SK-N-SH (cell line): Measurements from ENCODE around the gene TAF1B.

ENCODE experiments used
- GABPA ChIP-seq: IDR thresholded peaks from 2 replicates; pipeline ENCODE4 v1.4.0; 2012; ENCODE audit warnings: low read depth, mild to moderate bottlenecking
- MAX ChIP-seq: IDR thresholded peaks from 2 replicates; pipeline ENCODE4 v1.4.0; 2012; ENCODE audit warnings: low read depth
- TAF1 ChIP-seq: IDR thresholded peaks from 2 replicates; pipeline ENCODE4 v1.6.1; 2012; ENCODE audit warnings: low read depth, mild to moderate bottlenecking, low read length, moderate library complexity, borderline replicate concordance
- YY1 ChIP-seq: IDR thresholded peaks from 2 replicates; pipeline ENCODE4 v1.4.0; 2012; ENCODE audit warnings: low read depth, mild to moderate bottlenecking
- TF ChIP-seq, protein P1 (sequence below): fragments of 200-600 bp; sonication (generic); IDR thresholded peaks from 2 replicates; pipeline ENCODE4 v1.6.1; 2017; ENCODE audit warnings: antibody characterized with exemption, mild to moderate bottlenecking, moderate library complexity

- TF ChIP-seq, protein P1, sequence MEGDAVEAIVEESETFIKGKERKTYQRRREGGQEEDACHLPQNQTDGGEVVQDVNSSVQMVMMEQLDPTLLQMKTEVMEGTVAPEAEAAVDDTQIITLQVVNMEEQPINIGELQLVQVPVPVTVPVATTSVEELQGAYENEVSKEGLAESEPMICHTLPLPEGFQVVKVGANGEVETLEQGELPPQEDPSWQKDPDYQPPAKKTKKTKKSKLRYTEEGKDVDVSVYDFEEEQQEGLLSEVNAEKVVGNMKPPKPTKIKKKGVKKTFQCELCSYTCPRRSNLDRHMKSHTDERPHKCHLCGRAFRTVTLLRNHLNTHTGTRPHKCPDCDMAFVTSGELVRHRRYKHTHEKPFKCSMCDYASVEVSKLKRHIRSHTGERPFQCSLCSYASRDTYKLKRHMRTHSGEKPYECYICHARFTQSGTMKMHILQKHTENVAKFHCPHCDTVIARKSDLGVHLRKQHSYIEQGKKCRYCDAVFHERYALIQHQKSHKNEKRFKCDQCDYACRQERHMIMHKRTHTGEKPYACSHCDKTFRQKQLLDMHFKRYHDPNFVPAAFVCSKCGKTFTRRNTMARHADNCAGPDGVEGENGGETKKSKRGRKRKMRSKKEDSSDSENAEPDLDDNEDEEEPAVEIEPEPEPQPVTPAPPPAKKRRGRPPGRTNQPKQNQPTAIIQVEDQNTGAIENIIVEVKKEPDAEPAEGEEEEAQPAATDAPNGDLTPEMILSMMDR, result no peak
- TF ChIP-seq YY1 (no peak), TAF1 (no peak), GABPA (no peak), MAX (no peak)
Measured at GRCh38 chr2:9844576-9844975, 1.3 kb downstream of the TAF1B start.
